SU-DHL-6 (cell line): Measurements from ENCODE around the gene SRGN.

Source experiments
- H2AFZ ChIP-seq: fragments of 200-600 bp; sonication (generic); 2 replicates; pipeline ENCODE4 v1.6.1; 2014; ENCODE audit warnings: low read depth, mild to moderate bottlenecking, moderate library complexity, mixed read lengths, antibody characterized with exemption, low read length; ENCODE audit not compliant: severe bottlenecking
- H3F3A ChIP-seq: fragments of 200-600 bp; shearing (Covaris generic); 2 replicates; pipeline ENCODE4 v1.6.0; 2016; ENCODE audit warnings: antibody characterized with exemption, mild to moderate bottlenecking; ENCODE audit not compliant: insufficient read depth
- H3K27ac ChIP-seq: fragments of 200-600 bp; sonication (generic); 2 replicates; pipeline ENCODE4 v1.5.1; 2016; ENCODE audit warnings: low read depth, mild to moderate bottlenecking, low read length, moderate library complexity, mixed read lengths
- H3K27me3 ChIP-seq: fragments of 200-600 bp; sonication (generic), shearing (Covaris generic); 2 replicates; pipeline ENCODE4 v1.6.0; 2014; ENCODE audit warnings: mild to moderate bottlenecking, low read length
- H3K36me3 ChIP-seq: fragments of 200-600 bp; sonication (generic); 2 replicates; pipeline ENCODE4 v1.6.1; 2014; ENCODE audit warnings: mild to moderate bottlenecking, low read length, mixed read lengths
- H3K4me2 ChIP-seq: fragments of 300-600, 200-600 bp; shearing (Covaris generic), sonication (generic); 2 replicates; pipeline ENCODE4 v1.6.0; 2014; ENCODE audit warnings: low read length, low read depth, mild to moderate bottlenecking; ENCODE audit not compliant: poor library complexity, severe bottlenecking
- H3K4me3 ChIP-seq: fragments of 200-600 bp; sonication (generic); 2 replicates; pipeline ENCODE4 v1.5.1; 2014; ENCODE audit warnings: antibody characterized with exemption, low read length, mild to moderate bottlenecking, mixed read lengths; ENCODE audit not compliant: insufficient read depth, poor library complexity, severe bottlenecking
- H3K79me2 ChIP-seq: fragments of 200-600 bp; sonication (generic); 2 replicates; pipeline ENCODE4 v1.6.1; 2014; ENCODE audit warnings: mild to moderate bottlenecking, low read length, moderate library complexity; ENCODE audit not compliant: insufficient read depth
- H3K9ac ChIP-seq: fragments of 200-600 bp; sonication (generic); 2 replicates; pipeline ENCODE4 v1.7.0; 2014; ENCODE audit warnings: mild to moderate bottlenecking, low read length
- H3K9me2 ChIP-seq: fragments of 200-600 bp; sonication (generic); replicated peaks from 2 replicates; pipeline ENCODE4 v1.6.1; 2014; ENCODE audit warnings: low read length; ENCODE audit not compliant: insufficient read depth
- H3K9me3 ChIP-seq: fragments of 200-600 bp; sonication (generic); 2 replicates; pipeline ENCODE4 v1.6.1; 2014; ENCODE audit warnings: low read length, mixed read lengths; ENCODE audit not compliant: insufficient read depth
- H4K20me1 ChIP-seq: fragments of 200-600 bp; sonication (generic); 2 replicates; pipeline ENCODE4 v1.6.1; 2014; ENCODE audit warnings: low read depth, mild to moderate bottlenecking, antibody characterized with exemption, low read length, moderate library complexity, mixed read lengths
- CTCF ChIP-seq: fragments of 200-600 bp; sonication (generic); IDR thresholded peaks from one replicate; pipeline ENCODE4 v1.5.1; 2017; ENCODE audit warnings: antibody characterized with exemption, mild to moderate bottlenecking, low read length, moderate library complexity; ENCODE audit not compliant: insufficient read depth, poor library complexity, severe bottlenecking
- EZH2phosphoT487 ChIP-seq: fragments of 200-600 bp; sonication (generic), shearing (Covaris generic); conservative IDR thresholded peaks from 2 replicates; pipeline ENCODE4 v1.6.1; 2018; ENCODE audit warnings: mild to moderate bottlenecking, antibody characterized with exemption, low read length, moderate library complexity, mixed read lengths

The SRGN gene

GRCh38 chr10:69043931-69044531 lies 43.9 kb upstream of the SRGN start:
- no peak overlapping the region for H3K4me3 ChIP-seq
- no peak overlapping the region for H3K9ac ChIP-seq
- H3K27me3 ChIP-seq = no peaks in the 10 kb centered on the region
- H4K20me1 ChIP-seq = no peaks in the 10 kb centered on the region
- no peak overlapping the region for H3K27ac ChIP-seq
- peak overlapping the region; percentile 85 for H2AFZ ChIP-seq
- no peaks in the 10 kb centered on the region for H3F3A ChIP-seq
- no peaks in the 10 kb centered on the region for H3K9me3 ChIP-seq
- TF ChIP-seq CTCF = no peak
- TF ChIP-seq EZH2phosphoT487 = no peak
- H3K36me3 ChIP-seq = no peaks in the 10 kb centered on the region
- no peak overlapping the region for H3K4me2 ChIP-seq
- no peaks in the 10 kb centered on the region for H3K9me2 ChIP-seq
- H3K79me2 ChIP-seq = no peaks in the 10 kb centered on the region

- H3K9me3 ChIP-seq = no peaks in the 10 kb centered on the region
- peak overlapping the region; percentile 85 for H2AFZ ChIP-seq
- no peak overlapping the region for H3K4me2 ChIP-seq
- no peaks in the 10 kb centered on the region for H4K20me1 ChIP-seq
- H3K79me2 ChIP-seq = no peaks in the 10 kb centered on the region
- no peaks in the 10 kb centered on the region for H3K27me3 ChIP-seq
- H3F3A ChIP-seq = no peaks in the 10 kb centered on the region
- H3K36me3 ChIP-seq = no peaks in the 10 kb centered on the region
- TF ChIP-seq EZH2phosphoT487 (no peak), CTCF (no peak)
- no peak overlapping the region for H3K4me3 ChIP-seq
- H3K9me2 ChIP-seq = no peaks in the 10 kb centered on the region
- no peak overlapping the region for H3K27ac ChIP-seq
- H3K9ac ChIP-seq = no peak overlapping the region
Measured at GRCh38 chr10:69044546-69044945, 43.4 kb upstream of the SRGN start.

GRCh38 chr10:69045441-69046300 lies 42.2 kb upstream of the SRGN start:
- H4K20me1 ChIP-seq = no peaks in the 10 kb centered on the region
- no peak overlapping the region for H3K4me2 ChIP-seq
- H3K79me2 ChIP-seq = no peaks in the 10 kb centered on the region
- H3K36me3 ChIP-seq = no peaks in the 10 kb centered on the region
- H3K27ac ChIP-seq = no peak overlapping the region
- no peak for TF ChIP-seq CTCF
- TF ChIP-seq EZH2phosphoT487 = no peak
- H3K9me3 ChIP-seq = no peaks in the 10 kb centered on the region
- no peak overlapping the region for H2AFZ ChIP-seq
- no peaks in the 10 kb centered on the region for H3K27me3 ChIP-seq
- no peak overlapping the region for H3K4me3 ChIP-seq
- H3K9me2 ChIP-seq = no peaks in the 10 kb centered on the region
- no peak overlapping the region for H3K9ac ChIP-seq
- no peaks in the 10 kb centered on the region for H3F3A ChIP-seq
